Keratinocyte (primary cell): ENCODE measurements around the gene NYNRIN. TPM values are rescaled to one million over a fixed set of nuclear protein-coding genes. Genes with fewer than 3 reads are reported as not detected.

Source experiments
- DNase-seq: peaks from one replicate; pipeline ENCODE4 v3.0.0-alpha.2; 2011; ENCODE audit warnings: low read depth, missing footprints, low spot score
- FAIRE-seq: peaks from 2 replicates; lab custom pipeline; 2011; peaks lifted over from hg19 to GRCh38; lab: Jason Lieb, UNC
- H2AFZ ChIP-seq: 2 replicates; pipeline ENCODE4 v1.6.0; 2012; ENCODE audit warnings: low read length, control low read depth, inconsistent platforms; ENCODE audit not compliant: control insufficient read depth
- H3K27ac ChIP-seq: 2 replicates; pipeline ENCODE4 v1.5.1; 2011; ENCODE audit warnings: low read length; ENCODE audit not compliant: control insufficient read depth, insufficient read depth
- H3K27me3 ChIP-seq: 3 replicates; pipeline ENCODE4 v1.6.0; 2011; ENCODE audit warnings: low read length; ENCODE audit not compliant: control insufficient read depth, insufficient read depth; ENCODE audit errors: extremely low read depth
- H3K36me3 ChIP-seq, 2 experiments: 2 replicates in 1 of 2; 3 replicates in 1 of 2; pipeline ENCODE4 v1.5.1; 2011; ENCODE audit warnings: low read length in 2 of 2, mild to moderate bottlenecking in 1 of 2; ENCODE audit not compliant: control insufficient read depth in 2 of 2, insufficient read depth in 2 of 2; ENCODE audit errors: extremely low read depth in 1 of 2
- H3K4me1 ChIP-seq: 3 replicates; pipeline ENCODE4 v1.5.1; 2011; ENCODE audit warnings: low read length; ENCODE audit not compliant: control insufficient read depth, insufficient read depth; ENCODE audit errors: extremely low read depth
- H3K4me2 ChIP-seq: 3 replicates; pipeline ENCODE4 v1.6.0; 2011; ENCODE audit warnings: low read depth, low read length; ENCODE audit not compliant: control insufficient read depth, insufficient read depth; ENCODE audit errors: extremely low read depth
- H3K4me3 ChIP-seq, 3 experiments: fragments of 200-600 bp in 1 of 3; sonication (generic) in 1 of 3; 2 replicates in 2 of 3; 3 replicates in 1 of 3; pipeline ENCODE4 v1.5.1; 2011 to 2016; ENCODE audit warnings: low read length in 3 of 3, mild to moderate bottlenecking in 3 of 3, control low read depth in 2 of 3, inconsistent platforms in 1 of 3, low read depth in 1 of 3, mixed read lengths in 1 of 3, mixed run types in 1 of 3, moderate library complexity in 1 of 3; ENCODE audit not compliant: control insufficient read depth in 2 of 3, insufficient read depth in 2 of 3; ENCODE audit errors: extremely low read depth in 1 of 3
- H3K79me2 ChIP-seq: 2 replicates; pipeline ENCODE4 v1.6.0; 2012; ENCODE audit warnings: low read length; ENCODE audit not compliant: control insufficient read depth, insufficient read depth
- H3K9ac ChIP-seq: 3 replicates; pipeline ENCODE4 v1.6.0; 2011; ENCODE audit warnings: low read length; ENCODE audit not compliant: control insufficient read depth, insufficient read depth; ENCODE audit errors: extremely low read depth
- H3K9me1 ChIP-seq: 3 replicates; pipeline ENCODE4 v1.6.0; 2011; ENCODE audit warnings: low read length; ENCODE audit not compliant: control insufficient read depth, insufficient read depth; ENCODE audit errors: extremely low read depth
- H3K9me3 ChIP-seq: 2 replicates; pipeline ENCODE4 v1.5.1; 2012; ENCODE audit warnings: low read depth, low read length; ENCODE audit not compliant: control insufficient read depth
- H4K20me1 ChIP-seq: 3 replicates; pipeline ENCODE4 v1.6.0; 2011; ENCODE audit warnings: low read length; ENCODE audit not compliant: control insufficient read depth, insufficient read depth; ENCODE audit errors: extremely low read depth
- CTCF ChIP-seq, 3 experiments: IDR thresholded peaks in 1 of 3; conservative IDR thresholded peaks in 1 of 3; optimal IDR thresholded peaks in 1 of 3; 2 replicates in 2 of 3; 3 replicates in 1 of 3; pipeline versions ENCODE3 to v1.5.1; 2011; ENCODE audit warnings: low read length in 3 of 3, mild to moderate bottlenecking in 3 of 3, moderate library complexity in 2 of 3, control low read depth in 1 of 3, inconsistent platforms in 1 of 3; ENCODE audit not compliant: insufficient read depth in 2 of 3; ENCODE audit errors: extremely low read depth in 1 of 3
- EZH2 ChIP-seq: IDR thresholded peaks from one replicate; pipeline ENCODE4 v1.6.1; 2012; ENCODE audit warnings: inconsistent platforms, mild to moderate bottlenecking, low read length, moderate library complexity
- dilution Hi-C: fragments of 300-500 bp; cut with MboI; formaldehyde crosslinking; loops from one replicate; pipeline ENCODE4 v1.7.0; 2020; ENCODE audit warnings: low sequenced_read_pairs; ENCODE audit not compliant: extremely low pct_ligation_motif_present
- polyA plus RNA-seq, 5 experiments: library from polyadenylated mRNA; depleted of rRNA in 3 of 5; stranded (reverse) in 3 of 5; stranded (forward) in 1 of 5; unstranded in 1 of 5; fragments of >200 nt; gene quantifications; 1 replicate in 1 of 5; 2 replicates in 3 of 5; 3 replicates in 1 of 5; pipeline versions ENCODE4 v1.2.1 to v1.2.3, GENCODE V29; 2011 to 2012; ENCODE audit warnings: missing spikeins in 2 of 5, low read depth in 1 of 5, low replicate concordance in 1 of 5

Gene NYNRIN
- polyA plus RNA-seq, 1 donor (not counting 4 experiments of a cell fraction or from before 2014, with no cell fraction given), result 4.9 TPM

DNA sequence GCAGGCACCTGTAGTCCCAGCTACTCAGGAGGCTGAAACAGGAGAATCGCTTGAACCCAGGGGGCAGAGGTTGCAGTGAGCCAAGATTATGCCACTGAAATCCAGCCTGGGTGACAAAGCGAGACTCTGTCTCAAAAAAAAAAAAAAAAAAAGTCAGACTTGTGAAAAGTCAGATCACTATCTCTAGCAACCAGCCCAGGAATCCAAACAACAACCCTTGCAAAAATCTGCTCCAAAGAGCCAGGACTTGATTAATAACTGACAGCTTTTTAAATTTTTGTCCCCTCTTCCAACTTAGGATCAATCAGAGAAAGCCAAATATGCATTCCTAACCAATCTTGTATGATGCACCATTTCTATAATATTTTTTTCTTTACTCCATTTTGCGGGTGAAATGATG lies 38.5 kb upstream of the NYNRIN start:
- dilution Hi-C loops, result no loop called here
- DNase-seq, result no peak
- Histone ChIP-seq H3K4me2 (no peak overlapping the region), H3K27ac (no peak overlapping the region), H3K36me3 (no peaks in the 10 kb centered on the region), H3K27me3 (no peaks in the 10 kb centered on the region), H3K9me1 (no peaks in the 10 kb centered on the region), H3K4me3 (no peak overlapping the region), H3K9me3 (no peaks in the 10 kb centered on the region), H2AFZ (no peak overlapping the region), H3K9ac (no peak overlapping the region), H3K4me1 (peaks cover 4% of the 10 kb centered on the region), H3K79me2 (no peaks in the 10 kb centered on the region), H4K20me1 (no peaks in the 10 kb centered on the region)
- no peak for FAIRE-seq
- TF ChIP-seq EZH2 (no peak), CTCF (optimal IDR thresholded peaks at IDR 0.05 in 1 of 3, IDR thresholded peaks at IDR 0.05 in 1 of 3, conservative IDR thresholded peaks at IDR 0.05 in 1 of 3; ENCODE audit: extremely low read depth in 1 of 3, insufficient read depth in 2 of 3, low read length in 3 of 3) (no peak)

DNA sequence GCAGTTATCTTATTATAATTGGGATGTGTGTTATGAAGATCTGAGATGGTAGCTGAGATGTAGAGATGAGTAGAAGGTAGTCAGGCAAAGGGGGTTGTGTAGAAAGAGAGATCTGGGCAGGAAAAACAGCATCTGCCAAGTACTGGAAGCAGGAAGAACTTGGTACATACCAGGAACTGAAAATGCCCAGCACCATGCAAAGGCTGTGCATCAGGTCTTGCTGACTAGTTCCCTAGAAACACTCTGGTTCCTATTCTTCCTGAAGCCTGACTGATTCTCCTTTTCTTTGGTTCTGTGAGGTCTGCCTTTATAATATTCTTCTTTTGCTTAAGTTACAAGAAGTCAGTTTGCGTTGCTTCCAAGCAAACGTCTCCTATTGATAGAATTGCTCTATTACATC lies 37.5 kb upstream of the NYNRIN start:
- no peak overlapping the region for H2AFZ ChIP-seq
- H3K9me1 ChIP-seq, result no peaks in the 10 kb centered on the region
- peaks cover 14% of the 10 kb centered on the region for H3K4me1 ChIP-seq
- TF ChIP-seq EZH2 (no peak), CTCF (optimal IDR thresholded peaks at IDR 0.05 in 1 of 3, IDR thresholded peaks at IDR 0.05 in 1 of 3, conservative IDR thresholded peaks at IDR 0.05 in 1 of 3; ENCODE audit: extremely low read depth in 1 of 3, insufficient read depth in 2 of 3, low read length in 3 of 3) (no peak)
- H3K79me2 ChIP-seq, result no peaks in the 10 kb centered on the region
- H3K4me3 ChIP-seq, result no peak overlapping the region
- H3K4me2 ChIP-seq, result no peak overlapping the region
- no peak for FAIRE-seq
- DNase-seq, result no peak
- no peak overlapping the region for H3K9ac ChIP-seq
- no peak overlapping the region for H3K27ac ChIP-seq
- no peaks in the 10 kb centered on the region for H3K27me3 ChIP-seq
- dilution Hi-C loops, result no loop called here
- no peaks in the 10 kb centered on the region for H4K20me1 ChIP-seq
- no peaks in the 10 kb centered on the region for H3K36me3 ChIP-seq
- H3K9me3 ChIP-seq, result no peaks in the 10 kb centered on the region
